WTC11 (cell line): ENCODE data around the gene GNS.

Source experiments
- CTCF ChIP-seq: fragments of 200-600 bp; IDR thresholded peaks from 2 replicates; pipeline ENCODE4 v1.8.0; 2022; ENCODE audit warnings: antibody characterized with exemption
- JUN ChIP-seq: sonication (generic); formaldehyde crosslinking; IDR thresholded peaks from 2 replicates; pipeline ENCODE4 v1.8.0; 2023; ENCODE audit warnings: mild to moderate bottlenecking, missing genetic modification reagents
- KAT7 ChIP-seq: sonication (generic); formaldehyde crosslinking; IDR thresholded peaks from 2 replicates; pipeline ENCODE4 v1.8.1; 2023; ENCODE audit warnings: missing genetic modification reagents, mild to moderate bottlenecking, borderline replicate concordance
- TP53 ChIP-seq: sonication (generic); formaldehyde crosslinking; IDR thresholded peaks from 2 replicates; pipeline ENCODE4 v1.8.1; 2023; ENCODE audit warnings: mild to moderate bottlenecking, missing genetic modification reagents
- ZNF138 ChIP-seq: sonication (generic); formaldehyde crosslinking; conservative IDR thresholded peaks from 2 replicates; pipeline ENCODE4 v1.8.1; 2022; ENCODE audit warnings: mild to moderate bottlenecking, moderate library complexity, missing genetic modification reagents

GRCh38 chr12:64780531-64781279 is 21.5 kb upstream of the GNS start:
- TF ChIP-seq CTCF (no peak), TP53 (peak; percentile 79), ZNF138 (CRISPR knock-in tag) (0 out of 2 replicates have a peak, but pooled peaks have one; percentile 17), JUN (CRISPR knock-in tag) (0 out of 2 replicates have a peak, but pooled peaks have one; percentile 60), KAT7 (CRISPR knock-in tag) (0 out of 2 replicates have a peak, but pooled peaks have one; percentile 58)
